GM19467 (cell line): ENCODE measurements around the gene EHD1.

ENCODE experiments used
- ATAC-seq: cut with Tn5 transposase; IDR thresholded peaks from one replicate; pipeline ENCODE4 v1.9.1; 2021; ENCODE audit warnings: mild to moderate bottlenecking, moderate library complexity; ENCODE audit not compliant: unreplicated experiment

EHD1 gene

DNA sequence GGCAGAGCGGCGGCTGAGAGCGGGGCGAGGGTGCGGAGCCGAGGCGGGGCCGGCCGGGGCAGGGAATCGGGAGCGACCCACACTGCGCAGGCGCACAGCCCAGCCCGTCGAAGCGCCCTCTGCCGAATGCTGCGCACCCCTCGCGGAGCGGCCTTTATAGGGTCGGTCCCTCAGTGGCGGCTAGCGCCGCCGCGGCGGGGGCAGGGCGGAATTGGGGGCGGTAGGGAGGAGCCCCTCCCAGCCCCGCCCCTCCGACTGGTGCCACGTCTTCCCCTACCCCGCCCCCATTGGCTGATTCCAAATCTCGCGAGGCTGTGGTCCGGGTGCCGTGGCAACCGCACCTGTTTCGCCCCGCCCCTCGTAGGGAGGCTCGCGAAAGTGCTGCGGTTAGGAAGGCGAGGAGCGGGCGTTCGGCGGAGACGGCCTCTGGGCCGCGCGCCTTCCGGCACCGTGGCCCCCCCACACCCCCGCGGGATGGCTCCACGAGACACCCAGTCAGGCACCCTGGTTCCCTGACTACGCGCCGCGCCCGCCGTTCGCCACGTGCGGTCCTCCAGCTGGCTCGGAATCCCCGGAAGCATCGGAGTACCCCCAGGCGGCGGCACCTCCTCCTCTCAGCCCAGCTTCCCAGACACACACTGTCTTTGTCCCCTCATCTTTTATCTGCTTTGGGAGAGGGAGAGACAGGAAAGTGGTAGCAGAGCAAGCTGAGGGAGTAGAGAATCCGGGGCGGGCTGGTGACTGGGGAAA, at the start of gene EHD1:
TSS of gene EHD1 (minus strand) at position 128 of the 750 bp plus-strand sequence. CDS start 157 bp downstream, outside the sequence.
- ATAC-seq = peak; percentile 58

GRCh38 chr11:64926689-64927088, 48.3 kb upstream of the EHD1 start:
- no peak for ATAC-seq

DNA sequence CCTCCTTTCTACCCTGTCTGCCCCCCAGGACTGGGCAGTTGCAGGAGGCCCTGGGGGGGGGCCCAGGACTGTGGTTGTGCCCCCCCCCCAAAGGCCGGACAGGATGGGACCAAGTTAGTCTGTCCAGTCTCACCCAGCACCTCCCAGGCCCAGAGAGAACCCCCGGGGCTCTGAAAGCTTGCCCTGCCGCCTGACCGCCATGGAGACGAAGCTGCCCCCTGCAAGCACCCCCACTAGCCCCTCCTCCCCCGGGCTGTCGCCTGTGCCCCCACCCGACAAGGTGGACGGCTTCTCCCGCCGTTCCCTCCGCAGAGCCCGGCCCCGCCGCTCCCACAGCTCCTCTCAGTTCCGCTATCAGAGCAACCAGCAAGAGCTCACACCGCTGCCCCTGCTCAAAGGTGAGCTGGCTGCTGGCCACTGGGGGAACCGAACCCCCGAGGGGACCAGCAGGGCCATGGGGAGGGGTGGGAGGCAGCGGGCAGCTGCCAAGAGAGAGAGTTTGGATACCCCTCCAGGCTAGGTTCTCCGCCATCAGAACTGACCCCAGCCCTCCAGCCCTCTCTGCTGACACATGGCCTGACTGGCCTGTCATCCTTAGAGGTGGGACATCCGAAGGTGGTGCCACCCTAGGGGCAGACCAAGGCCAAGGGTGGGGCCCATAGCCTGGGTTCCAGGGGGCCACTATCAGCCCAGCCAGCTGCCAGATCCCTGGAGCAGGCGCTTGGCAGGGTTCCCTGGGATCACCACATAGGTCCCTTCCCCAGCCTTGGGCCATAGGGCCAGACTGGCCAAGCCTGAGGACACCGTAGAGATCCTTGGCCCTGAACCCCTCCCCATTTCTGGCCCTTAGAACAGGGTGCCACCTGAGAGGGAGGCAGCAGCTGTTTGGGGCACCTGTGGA, 47.4 kb upstream of the EHD1 start:
- ATAC-seq = no peak

DNA sequence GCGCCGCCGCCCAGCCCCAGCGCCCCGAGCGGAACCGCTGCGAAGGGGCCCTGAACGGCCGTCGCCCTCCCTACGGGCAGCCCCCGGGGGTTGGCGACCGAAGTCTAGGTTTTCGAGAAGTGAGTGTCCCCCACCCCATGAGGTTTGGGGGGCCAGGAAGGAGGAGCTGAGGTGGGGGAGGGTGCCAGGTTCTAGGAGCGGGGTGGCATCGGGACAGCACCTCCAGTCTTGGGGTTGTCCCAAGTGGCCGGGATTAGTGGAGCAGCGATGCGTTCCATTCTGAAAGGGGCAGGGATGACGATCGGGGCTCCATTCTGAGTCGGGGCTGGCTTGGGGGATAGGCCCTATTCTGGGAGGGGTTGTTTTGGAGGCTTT, 46.5 kb upstream of the EHD1 start:
- ATAC-seq = peak; percentile 7

DNA sequence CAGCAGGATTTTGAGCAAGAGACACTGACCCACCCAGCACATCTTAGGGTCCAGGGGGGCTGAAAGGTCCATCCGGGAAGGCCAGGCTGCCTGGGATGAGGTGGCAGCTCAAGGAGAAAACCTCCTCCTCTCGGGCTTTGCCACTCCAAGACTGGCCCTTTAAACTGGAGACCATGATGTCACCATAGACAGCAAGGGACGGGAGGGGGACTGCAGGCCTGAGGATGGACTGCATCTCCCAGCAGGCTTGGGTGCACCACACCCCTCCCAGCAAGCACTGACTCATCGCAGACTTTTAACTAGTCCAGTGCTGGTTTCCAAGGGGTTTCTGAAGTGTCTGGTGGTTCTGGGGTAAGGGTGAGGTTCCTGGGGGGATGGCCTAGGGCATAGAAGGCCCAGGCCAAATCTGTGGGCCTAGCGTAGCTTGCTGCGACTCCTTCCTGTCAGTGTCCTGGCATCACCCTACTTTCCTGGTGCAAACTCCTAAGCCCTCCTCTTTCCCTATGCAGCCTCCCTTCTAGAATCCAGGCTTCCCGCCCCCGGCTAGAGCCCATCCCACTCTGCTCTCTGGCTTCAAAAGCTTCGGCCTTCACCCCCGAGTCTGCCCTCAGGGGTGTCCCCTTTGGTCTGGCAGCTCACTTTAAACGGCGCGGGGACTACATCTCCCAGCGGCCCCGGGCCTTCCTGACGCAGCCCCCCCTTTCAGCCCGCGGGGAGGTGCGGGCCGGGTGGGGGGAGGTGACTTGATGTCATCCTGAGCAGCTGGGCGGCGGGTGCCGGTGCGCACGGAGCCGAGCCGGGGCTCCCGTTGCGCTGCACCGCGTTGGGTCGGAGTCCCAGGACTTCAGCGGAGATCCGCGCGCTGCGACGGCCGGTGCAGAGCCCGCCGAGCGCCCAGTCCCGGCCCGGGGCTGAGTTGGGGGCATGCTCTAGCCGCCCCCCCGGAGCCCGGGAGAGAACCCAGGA, 45.8 kb upstream of the EHD1 start, which contains the start of gene PPP2R5B:
TSS of gene PPP2R5B (plus strand) at position 746 of the 966 bp plus-strand sequence. CDS start 1,046 bp downstream, outside the sequence.
- peak; percentile 68 for ATAC-seq

GRCh38 chr11:64923151-64923661, 44.8 kb upstream of the EHD1 start:
- no peak for ATAC-seq

GRCh38 chr11:64921384-64921783, 43.0 kb upstream of the EHD1 start:
- ATAC-seq = no peak

GRCh38 chr11:64920124-64920523, 41.7 kb upstream of the EHD1 start:
- no peak for ATAC-seq

DNA sequence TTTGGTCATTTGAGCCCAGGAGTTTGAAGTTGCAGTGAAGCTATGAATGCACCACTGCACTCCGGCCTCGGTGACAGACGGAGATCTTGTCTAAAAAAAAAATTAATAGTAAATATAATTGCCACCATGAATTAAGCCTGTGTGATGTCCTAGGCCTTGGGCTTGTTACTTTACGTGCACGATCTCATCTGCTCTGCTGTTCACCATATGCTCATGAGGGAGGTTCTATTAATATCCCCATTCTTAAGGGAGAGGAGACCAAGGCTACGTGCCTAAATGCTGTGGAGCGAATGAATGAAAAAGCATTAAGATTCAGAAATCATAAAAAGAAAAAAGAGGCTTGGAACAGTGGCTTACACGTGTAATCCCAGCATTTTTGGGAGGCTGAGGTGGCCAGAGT, 41.2 kb upstream of the EHD1 start:
- ATAC-seq = no peak

GRCh38 chr11:64918017-64918416, 39.6 kb upstream of the EHD1 start:
- ATAC-seq = no peak

- no peak for ATAC-seq
Observed at GRCh38 chr11:64917663-64917995, 39.2 kb upstream of the EHD1 start.

GRCh38 chr11:64916775-64917662, 38.6 kb upstream of the EHD1 start, which contains the start of gene ATG2A:
Gene ATG2A, minus strand, starts transcription at chr11:64917209. Its CDS starts 74 bp downstream, at chr11:64917135.
- ATAC-seq = peak; percentile 92

- no peak for ATAC-seq
Observed at GRCh38 chr11:64916040-64916774, 37.8 kb upstream of the EHD1 start.

- ATAC-seq = no peak
Observed at GRCh38 chr11:64915376-64915887, 37.0 kb upstream of the EHD1 start.

DNA sequence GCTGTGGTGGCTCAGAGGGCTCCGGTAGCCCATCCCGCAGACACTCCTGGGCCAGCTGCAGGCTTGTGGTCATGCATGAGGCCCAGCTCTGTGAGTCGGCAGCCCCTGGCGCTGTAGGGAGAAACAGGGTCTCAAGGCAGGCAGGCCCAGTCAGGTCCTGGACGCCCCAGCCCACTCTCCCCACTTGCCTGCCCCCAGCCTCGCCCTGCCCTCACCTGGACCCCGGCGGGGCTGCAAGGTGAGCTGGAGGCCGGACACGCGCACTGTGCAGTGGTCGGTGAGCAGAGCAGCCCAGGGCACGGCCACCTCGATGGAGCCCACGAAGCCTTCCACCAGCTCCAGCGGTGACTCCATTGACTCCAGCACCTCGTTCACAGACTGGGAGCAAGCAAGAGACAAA, 35.7 kb upstream of the EHD1 start:
- ATAC-seq = no peak

DNA sequence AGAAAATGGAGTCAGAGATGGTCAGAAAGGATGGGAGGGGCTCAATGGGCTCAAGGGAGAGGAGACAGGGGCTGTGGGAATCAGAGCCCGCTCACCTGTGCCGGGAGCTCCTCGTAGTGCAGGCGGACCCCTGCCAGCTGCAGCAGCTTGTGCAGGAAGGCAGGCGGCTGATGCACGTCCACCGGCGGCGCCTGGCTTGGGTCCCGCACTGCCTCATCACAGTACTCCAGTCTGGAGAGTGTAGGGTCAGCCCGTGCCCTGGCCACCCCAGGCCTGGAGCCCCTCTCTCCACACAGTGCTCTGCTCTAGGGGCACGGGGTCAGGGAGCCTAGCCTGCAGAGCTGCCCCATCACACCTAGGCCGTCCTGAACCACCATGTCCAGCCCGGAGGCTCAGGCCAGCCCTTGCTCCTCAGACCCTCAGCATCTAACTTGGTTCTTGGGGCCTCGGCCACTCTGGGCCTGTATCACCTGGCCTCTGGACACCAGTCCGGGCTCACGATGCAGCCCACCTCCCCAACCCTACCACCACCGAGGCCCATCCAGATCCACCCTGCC, 34.8 kb upstream of the EHD1 start:
- no peak for ATAC-seq

GRCh38 chr11:64911689-64912088, 33.3 kb upstream of the EHD1 start:
- no peak for ATAC-seq

DNA sequence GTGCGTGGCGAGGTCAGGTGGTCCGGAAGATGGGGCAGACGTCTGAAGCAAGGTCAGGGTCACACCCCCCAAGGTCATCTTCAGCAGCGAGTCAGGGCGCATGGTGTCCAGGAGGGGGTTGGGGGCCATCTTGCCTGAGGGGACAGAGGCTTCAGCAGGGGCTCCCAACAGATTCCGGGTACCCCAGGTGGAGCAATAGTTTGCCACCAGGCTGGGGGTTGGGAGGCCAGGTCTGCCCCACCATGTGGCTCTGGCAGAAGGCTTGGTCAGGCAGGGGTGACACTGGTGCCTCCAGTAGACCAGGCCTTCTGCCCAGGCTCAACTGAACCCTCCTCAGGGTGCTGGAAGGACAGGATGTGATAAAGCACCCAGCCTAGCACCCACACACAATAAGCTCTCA, 32.7 kb upstream of the EHD1 start:
- ATAC-seq = no peak
